GM12864 (cell line): ENCODE results near the gene ERCC1.

Experiments
- DNase-seq: peaks from one replicate; pipeline ENCODE4 v3.0.0-alpha.2; 2011; ENCODE audit warnings: low read depth
- H3K4me3 ChIP-seq: 2 replicates; pipeline ENCODE4 v1.5.1; 2011; ENCODE audit warnings: mild to moderate bottlenecking, low read depth, low read length, control low read depth
- TF ChIP-seq, protein P1 (sequence below): IDR thresholded peaks from 2 replicates; pipeline ENCODE4 v1.5.1; 2011; ENCODE audit warnings: low read depth, mild to moderate bottlenecking, moderate library complexity, low read length, control low read depth, inconsistent platforms; ENCODE audit errors: missing control alignments

Gene ERCC1

DNA sequence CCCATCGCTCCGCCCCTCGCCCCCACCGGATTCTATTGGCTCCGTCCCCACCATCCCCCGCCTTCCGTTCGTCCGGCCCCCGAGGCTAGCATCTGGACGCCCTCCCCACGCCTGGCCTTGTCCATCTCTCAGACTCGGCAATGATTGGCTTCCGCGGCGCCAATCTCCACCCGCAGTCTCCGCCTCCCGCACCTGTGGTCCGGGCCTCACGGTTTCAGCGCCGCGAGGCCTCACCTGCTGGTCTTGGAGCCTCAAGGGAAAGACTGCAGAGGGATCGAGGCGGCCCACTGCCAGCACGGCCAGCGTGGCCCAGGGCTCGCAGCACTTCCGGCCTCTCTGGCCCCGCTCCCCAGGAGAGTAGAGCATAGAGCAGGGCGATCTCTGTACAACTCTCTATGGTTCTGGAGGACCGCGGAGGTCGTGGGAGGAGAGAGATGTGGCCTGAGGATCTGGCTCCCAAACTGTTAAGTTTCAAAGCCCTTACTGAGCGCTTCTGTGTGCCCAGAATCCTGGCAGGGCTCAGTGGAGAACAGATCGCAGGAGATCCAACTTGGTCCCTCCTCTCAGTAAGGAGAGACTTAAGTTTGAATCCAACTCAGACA lies at the start of gene ERCC1:
TSS of gene ERCC1 (minus strand) at position 329 of the 602 bp plus-strand sequence. CDS start 543 bp downstream, outside the sequence.
- peak; percentile 87 for DNase-seq
- TF ChIP-seq, protein P1, sequence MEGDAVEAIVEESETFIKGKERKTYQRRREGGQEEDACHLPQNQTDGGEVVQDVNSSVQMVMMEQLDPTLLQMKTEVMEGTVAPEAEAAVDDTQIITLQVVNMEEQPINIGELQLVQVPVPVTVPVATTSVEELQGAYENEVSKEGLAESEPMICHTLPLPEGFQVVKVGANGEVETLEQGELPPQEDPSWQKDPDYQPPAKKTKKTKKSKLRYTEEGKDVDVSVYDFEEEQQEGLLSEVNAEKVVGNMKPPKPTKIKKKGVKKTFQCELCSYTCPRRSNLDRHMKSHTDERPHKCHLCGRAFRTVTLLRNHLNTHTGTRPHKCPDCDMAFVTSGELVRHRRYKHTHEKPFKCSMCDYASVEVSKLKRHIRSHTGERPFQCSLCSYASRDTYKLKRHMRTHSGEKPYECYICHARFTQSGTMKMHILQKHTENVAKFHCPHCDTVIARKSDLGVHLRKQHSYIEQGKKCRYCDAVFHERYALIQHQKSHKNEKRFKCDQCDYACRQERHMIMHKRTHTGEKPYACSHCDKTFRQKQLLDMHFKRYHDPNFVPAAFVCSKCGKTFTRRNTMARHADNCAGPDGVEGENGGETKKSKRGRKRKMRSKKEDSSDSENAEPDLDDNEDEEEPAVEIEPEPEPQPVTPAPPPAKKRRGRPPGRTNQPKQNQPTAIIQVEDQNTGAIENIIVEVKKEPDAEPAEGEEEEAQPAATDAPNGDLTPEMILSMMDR, result no peak
- peak within 1 kb of the TSS; percentile 61 for H3K4me3 ChIP-seq

DNA sequence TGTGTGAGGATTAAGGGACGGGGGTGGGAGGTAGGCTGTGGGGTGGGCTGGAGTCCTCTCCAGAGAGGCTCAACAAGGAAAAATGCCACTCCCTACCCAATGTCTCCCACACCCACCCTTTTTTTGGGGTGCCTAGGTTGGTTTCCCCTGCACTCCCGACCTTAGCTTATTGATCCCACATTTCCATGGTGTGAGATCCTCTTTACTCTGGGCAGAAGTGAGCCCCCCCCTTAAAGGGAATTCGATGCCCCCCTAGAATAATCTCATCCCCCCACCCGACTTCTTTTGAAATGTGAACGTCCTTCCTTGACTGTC lies 49.6 kb upstream of the ERCC1 start:
- no peak for DNase-seq
- H3K4me3 ChIP-seq, result no peak overlapping the region
- TF ChIP-seq, protein P1, result no peak

DNA sequence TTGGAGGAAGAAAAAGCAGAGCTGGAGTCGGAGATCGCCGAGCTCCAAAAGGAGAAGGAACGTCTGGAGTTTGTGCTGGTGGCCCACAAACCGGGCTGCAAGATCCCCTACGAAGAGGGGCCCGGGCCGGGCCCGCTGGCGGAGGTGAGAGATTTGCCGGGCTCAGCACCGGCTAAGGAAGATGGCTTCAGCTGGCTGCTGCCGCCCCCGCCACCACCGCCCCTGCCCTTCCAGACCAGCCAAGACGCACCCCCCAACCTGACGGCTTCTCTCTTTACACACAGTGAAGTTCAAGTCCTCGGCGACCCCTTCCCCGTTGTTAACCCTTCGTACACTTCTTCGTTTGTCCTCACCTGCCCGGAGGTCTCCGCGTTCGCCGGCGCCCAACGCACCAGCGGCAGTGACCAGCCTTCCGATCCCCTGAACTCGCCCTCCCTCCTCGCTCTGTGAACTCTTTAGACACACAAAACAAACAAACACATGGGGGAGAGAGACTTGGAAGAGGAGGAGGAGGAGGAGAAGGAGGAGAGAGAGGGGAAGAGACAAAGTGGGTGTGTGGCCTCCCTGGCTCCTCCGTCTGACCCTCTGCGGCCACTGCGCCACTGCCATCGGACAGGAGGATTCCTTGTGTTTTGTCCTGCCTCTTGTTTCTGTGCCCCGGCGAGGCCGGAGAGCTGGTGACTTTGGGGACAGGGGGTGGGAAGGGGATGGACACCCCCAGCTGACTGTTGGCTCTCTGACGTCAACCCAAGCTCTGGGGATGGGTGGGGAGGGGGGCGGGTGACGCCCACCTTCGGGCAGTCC lies 49.0 kb upstream of the ERCC1 start:
- H3K4me3 ChIP-seq, result no peak overlapping the region
- TF ChIP-seq, protein P1, result no peak
- DNase-seq, result no peak

DNA sequence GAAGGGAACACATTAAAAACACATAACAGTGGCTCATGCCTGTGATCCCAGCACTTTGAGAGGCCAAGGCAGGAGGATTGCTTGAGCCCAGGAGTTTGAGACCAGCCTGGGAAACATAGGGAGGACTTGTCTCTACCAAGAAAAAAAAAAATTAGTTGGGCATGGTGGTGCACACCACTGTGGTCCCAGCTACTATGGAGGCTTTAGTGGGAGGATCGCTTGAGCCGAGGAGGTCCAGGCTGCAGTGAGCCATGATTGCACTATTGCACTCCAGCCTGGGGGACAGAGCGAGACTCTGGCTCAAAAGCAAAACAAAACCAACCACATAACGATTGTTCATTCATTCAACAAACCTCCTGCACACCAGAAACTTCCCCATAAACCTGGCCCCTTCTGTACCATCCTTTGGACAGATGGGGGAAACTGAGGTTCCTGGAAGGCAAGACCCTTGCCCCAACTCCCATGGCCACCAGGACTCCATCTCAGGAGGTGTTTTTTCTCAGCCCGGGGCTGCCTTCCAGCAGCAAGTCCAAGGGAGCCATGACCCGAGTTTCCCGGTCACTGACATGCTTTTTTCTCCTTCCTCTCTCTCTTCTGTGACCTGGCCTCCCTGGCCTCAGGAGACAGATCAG lies 48.3 kb upstream of the ERCC1 start:
- TF ChIP-seq, protein P1, result no peak
- DNase-seq, result no peak
- no peak overlapping the region for H3K4me3 ChIP-seq

DNA sequence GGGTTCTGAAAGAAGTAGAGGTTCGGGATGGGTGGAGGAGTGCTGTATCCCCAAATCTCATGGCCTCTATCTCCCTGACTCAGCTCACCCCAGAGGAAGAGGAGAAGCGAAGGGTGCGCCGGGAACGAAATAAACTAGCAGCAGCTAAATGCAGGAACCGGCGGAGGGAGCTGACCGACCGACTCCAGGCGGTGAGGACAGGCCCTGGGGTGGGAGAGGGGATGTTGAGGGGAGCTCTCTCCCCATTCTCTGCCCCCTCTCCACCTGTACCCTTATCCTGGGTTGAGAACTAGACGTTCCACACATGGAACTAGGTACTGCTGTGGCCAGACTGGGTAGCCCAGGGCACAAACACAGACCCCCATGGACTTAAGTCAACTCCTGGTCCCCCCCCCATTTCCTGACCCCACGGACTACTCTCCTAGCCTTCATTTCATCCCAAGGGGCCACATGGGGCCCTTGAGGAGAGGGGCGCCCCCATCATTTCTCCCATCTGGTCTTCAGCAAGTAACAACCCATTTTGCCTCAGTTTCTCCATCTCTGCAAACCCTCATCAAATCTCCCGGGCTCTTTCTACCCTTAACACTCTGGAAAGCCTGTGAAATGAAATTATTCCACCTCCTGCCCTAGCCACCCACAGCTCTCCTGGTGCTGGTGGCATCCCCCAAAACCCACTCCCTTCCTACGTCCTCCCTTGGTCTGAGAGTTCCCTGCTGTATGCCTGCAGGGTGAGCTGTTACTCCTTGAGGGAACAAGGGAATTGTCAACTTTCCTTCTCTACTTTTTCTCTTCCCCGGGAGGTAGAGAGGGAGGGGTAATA lies 47.6 kb upstream of the ERCC1 start:
- TF ChIP-seq, protein P1, result no peak
- DNase-seq, result no peak
- H3K4me3 ChIP-seq, result no peak overlapping the region

DNA sequence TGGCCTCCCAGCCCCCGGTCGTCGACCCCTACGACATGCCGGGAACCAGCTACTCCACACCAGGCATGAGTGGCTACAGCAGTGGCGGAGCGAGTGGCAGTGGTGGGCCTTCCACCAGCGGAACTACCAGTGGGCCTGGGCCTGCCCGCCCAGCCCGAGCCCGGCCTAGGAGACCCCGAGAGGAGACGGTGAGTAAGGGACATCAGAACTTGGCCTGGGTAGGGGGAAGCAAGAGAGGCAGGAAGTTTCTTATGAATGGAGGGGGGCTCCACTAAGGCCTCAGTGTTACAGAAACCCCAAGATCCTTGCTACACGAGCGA lies 47.0 kb upstream of the ERCC1 start:
- no peak overlapping the region for H3K4me3 ChIP-seq
- TF ChIP-seq, protein P1, result no peak
- DNase-seq, result no peak
